Natural killer cell (primary cell): ENCODE results near the gene TNFAIP8L2. TPM values are rescaled to one million over a fixed set of nuclear protein-coding genes. Genes with fewer than 3 reads are reported as not detected.

ENCODE experiments used
- ATAC-seq, 3 donors: fragments of 150-1000 bp in 2 of 3; fragments of 200-7000 bp in 1 of 3; cut with Tn5 transposase; 1 replicate in 1 of 3; 2 replicates in 2 of 3; pipeline ENCODE4 v1.10.0; 2021; ENCODE audit warnings: mild to moderate bottlenecking in 2 of 3, moderate library complexity in 2 of 3
- DNase-seq, 2 donors: peaks; one replicate each; pipeline versions ENCODE4 v3.0.0 to v3.0.0-alpha.2; 2013 to 2021; ENCODE audit warnings: mixed read lengths in 1 of 2
- H3K27ac ChIP-seq: one replicate; pipeline ENCODE4 v1.5.1; 2013; ENCODE audit warnings: mild to moderate bottlenecking, low read length
- H3K27me3 ChIP-seq: one replicate; pipeline ENCODE4 v1.6.1; 2013; ENCODE audit warnings: low read length; ENCODE audit not compliant: control insufficient read depth, insufficient read depth
- H3K36me3 ChIP-seq: one replicate; pipeline ENCODE4 v1.6.1; 2013; ENCODE audit warnings: low read length; ENCODE audit not compliant: control insufficient read depth, insufficient read depth
- H3K4me1 ChIP-seq: one replicate; pipeline ENCODE4 v1.6.1; 2013; ENCODE audit warnings: low read length; ENCODE audit not compliant: control insufficient read depth, insufficient read depth
- H3K4me3 ChIP-seq: one replicate; pipeline ENCODE4 v1.5.1; 2013; ENCODE audit warnings: low read length
- H3K9me3 ChIP-seq: one replicate; pipeline ENCODE4 v1.6.1; 2013; ENCODE audit warnings: low read length; ENCODE audit not compliant: control insufficient read depth, insufficient read depth
- H3K27ac Mint-ChIP-seq, 2 donors: one replicate each; pipeline ENCODE4 v1.8.0; 2022; ENCODE audit warnings: mild to moderate bottlenecking in 2 of 2, mixed read lengths in 2 of 2, moderate library complexity in 1 of 2
- H3K27me3 Mint-ChIP-seq, 2 donors: one replicate each; pipeline ENCODE4 v1.8.0; 2022; ENCODE audit warnings: low read depth in 2 of 2, mixed read lengths in 2 of 2
- H3K36me3 Mint-ChIP-seq: one replicate; pipeline ENCODE4 v1.8.0; 2022; ENCODE audit warnings: mixed read lengths
- H3K4me1 Mint-ChIP-seq, 2 donors: one replicate each; pipeline ENCODE4 v1.8.0; 2022; ENCODE audit warnings: mixed read lengths in 2 of 2
- H3K4me3 Mint-ChIP-seq: one replicate; pipeline ENCODE4 v1.8.0; 2022; ENCODE audit warnings: mild to moderate bottlenecking, moderate library complexity, mixed read lengths
- H3K9me3 Mint-ChIP-seq, 2 donors: one replicate each; pipeline ENCODE4 v1.8.0; 2022; ENCODE audit warnings: mixed read lengths in 2 of 2
- WGBS: methylation state at CpG from one replicate; pipeline ENCODE4 v1.1.7; 2013; ENCODE audit warnings: missing lambda C conversion rate; ENCODE audit not compliant: insufficient coverage; 5-methylcytosine and 5-hydroxymethylcytosine counted together
- intact Hi-C: fragments of 100-400 bp; cut with micrococcal nuclease; formaldehyde crosslinking; loops from one replicate; pipeline ENCODE4 v1.14.2; 2022
- total RNA-seq, 4 donors: library from RNA; stranded (reverse); fragments of 120-200 nt in 1 of 4; gene quantifications; one replicate each; pipeline versions ENCODE4 v1.2.3 to v1.2.4, GENCODE V29; 2013 to 2022
- TF ChIP-seq, protein P1 (sequence below): fragments of 200-600 bp; IDR thresholded peaks from one replicate; pipeline ENCODE4 v1.8.0; 2022; ENCODE audit warnings: antibody characterized with exemption

The TNFAIP8L2 gene
- total RNA-seq, 3 donors from 2014 or later (not counting 1 experiment from before 2014, with no cell fraction given) = 4.8 to 14.5 (median 5.7) TPM

DNA sequence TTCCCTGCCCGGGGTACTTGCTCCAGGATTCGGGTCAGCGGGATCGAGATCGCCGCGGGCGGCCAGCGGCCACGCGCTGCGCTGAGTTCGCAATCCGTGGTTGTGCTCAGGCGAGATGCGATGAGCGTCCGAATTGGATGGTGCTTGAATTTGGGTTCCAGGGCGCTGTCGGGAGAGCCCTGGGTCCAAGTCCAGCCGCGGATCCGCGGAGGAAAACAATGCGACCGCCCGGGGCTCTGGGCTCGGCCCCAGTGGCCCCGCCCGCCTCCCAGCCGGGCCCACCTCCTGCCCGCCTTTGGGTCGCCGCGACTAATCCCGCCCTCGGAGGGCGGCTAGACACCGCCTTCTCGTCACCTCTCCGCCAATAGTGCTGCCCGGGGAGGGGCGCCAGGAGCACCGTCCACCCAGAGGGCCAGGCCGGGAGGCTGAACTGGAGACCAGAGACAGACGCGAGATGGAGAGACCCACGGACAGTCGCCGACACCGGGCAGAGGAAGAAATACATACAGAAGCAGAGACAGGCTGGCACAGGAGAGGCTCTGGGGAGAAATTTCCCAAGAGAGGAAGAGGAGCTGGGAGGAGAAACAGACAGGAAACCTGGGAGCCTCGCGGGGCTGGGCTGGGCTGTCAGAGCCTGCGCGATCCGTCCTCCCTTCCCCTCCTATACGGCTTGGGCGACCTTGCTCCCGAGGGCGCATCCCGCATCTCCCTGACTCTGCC lies 9.9 kb upstream of the TNFAIP8L2 start, which contains the start of gene SEMA6C:
Gene SEMA6C (minus strand): TSS at position 220 of the 720 bp plus-strand sequence. CDS start 4,010 bp downstream, outside the sequence.
- peak within 1 kb of the TSS; percentile 45 to 83 for H3K27ac Mint-ChIP-seq
- ATAC-seq = peak; percentile 99 to 100 (median 100)
- Histone ChIP-seq H3K4me1 (peaks cover 18% of the 10 kb centered on the region), H3K27me3 (peaks cover 7% of the 10 kb centered on the region), H3K36me3 (no peaks in the 10 kb centered on the region), H3K27ac (no peak within 1 kb of the TSS), H3K4me3 (peak within 1 kb of the TSS; percentile 83), H3K9me3 (no peaks in the 10 kb centered on the region)
- H3K36me3 Mint-ChIP-seq = no peaks in the 10 kb centered on the region
- H3K9me3 Mint-ChIP-seq = no peaks in the 10 kb centered on the region
- intact Hi-C loops = no loop called here
- H3K27me3 Mint-ChIP-seq = peaks cover 0 to 8% of the 10 kb centered on the region in 2 donors
- TF ChIP-seq, protein P1, sequence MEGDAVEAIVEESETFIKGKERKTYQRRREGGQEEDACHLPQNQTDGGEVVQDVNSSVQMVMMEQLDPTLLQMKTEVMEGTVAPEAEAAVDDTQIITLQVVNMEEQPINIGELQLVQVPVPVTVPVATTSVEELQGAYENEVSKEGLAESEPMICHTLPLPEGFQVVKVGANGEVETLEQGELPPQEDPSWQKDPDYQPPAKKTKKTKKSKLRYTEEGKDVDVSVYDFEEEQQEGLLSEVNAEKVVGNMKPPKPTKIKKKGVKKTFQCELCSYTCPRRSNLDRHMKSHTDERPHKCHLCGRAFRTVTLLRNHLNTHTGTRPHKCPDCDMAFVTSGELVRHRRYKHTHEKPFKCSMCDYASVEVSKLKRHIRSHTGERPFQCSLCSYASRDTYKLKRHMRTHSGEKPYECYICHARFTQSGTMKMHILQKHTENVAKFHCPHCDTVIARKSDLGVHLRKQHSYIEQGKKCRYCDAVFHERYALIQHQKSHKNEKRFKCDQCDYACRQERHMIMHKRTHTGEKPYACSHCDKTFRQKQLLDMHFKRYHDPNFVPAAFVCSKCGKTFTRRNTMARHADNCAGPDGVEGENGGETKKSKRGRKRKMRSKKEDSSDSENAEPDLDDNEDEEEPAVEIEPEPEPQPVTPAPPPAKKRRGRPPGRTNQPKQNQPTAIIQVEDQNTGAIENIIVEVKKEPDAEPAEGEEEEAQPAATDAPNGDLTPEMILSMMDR = no peak
- under 1% methylated on average over 61 of the region's 61 CpGs for WGBS
- H3K4me1 Mint-ChIP-seq = peaks cover 9 to 27% of the 10 kb centered on the region in 2 donors
- peak; percentile 85 to 91 for DNase-seq
- H3K4me3 Mint-ChIP-seq = peak within 1 kb of the TSS; percentile 92

DNA sequence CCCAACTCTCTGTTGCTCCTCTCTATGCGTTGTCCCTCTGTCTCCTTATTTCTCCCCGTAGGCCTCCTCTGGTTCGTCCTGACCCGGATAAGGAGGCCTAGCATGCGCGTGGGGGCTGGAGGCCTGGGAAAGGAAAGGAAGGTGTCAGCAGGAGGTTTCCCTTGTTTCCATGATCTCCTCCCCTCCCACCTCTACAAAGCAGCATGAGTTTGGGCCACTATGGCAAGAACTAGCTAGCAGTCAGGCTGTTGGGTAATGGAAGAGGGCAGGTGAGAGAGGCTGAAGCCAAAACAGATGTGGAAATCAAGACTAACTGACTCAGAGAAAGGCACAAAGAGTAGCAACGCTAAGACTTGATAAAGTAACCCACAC lies 9.3 kb upstream of the TNFAIP8L2 start:
- Mint-ChIP-seq H3K36me3 (no peaks in the 10 kb centered on the region), H3K27ac (peak overlapping the region; percentile 45 to 83), H3K4me1 (peaks cover 9 to 27% of the 10 kb centered on the region in 2 donors), H3K9me3 (no peaks in the 10 kb centered on the region), H3K27me3 (peaks cover 0 to 8% of the 10 kb centered on the region in 2 donors), H3K4me3 (peak overlapping the region; percentile 92)
- H3K9me3 ChIP-seq = no peaks in the 10 kb centered on the region
- ATAC-seq = no peak
- H3K4me3 ChIP-seq = peak overlapping the region; percentile 83
- peaks cover 7% of the 10 kb centered on the region for H3K27me3 ChIP-seq
- 20% methylated on average over 5 of the region's 7 CpGs for WGBS
- no peak for DNase-seq
- no peaks in the 10 kb centered on the region for H3K36me3 ChIP-seq
- H3K27ac ChIP-seq = no peak overlapping the region
- TF ChIP-seq, protein P1 = no peak
- intact Hi-C loops = no loop called here
- H3K4me1 ChIP-seq = peaks cover 18% of the 10 kb centered on the region

DNA sequence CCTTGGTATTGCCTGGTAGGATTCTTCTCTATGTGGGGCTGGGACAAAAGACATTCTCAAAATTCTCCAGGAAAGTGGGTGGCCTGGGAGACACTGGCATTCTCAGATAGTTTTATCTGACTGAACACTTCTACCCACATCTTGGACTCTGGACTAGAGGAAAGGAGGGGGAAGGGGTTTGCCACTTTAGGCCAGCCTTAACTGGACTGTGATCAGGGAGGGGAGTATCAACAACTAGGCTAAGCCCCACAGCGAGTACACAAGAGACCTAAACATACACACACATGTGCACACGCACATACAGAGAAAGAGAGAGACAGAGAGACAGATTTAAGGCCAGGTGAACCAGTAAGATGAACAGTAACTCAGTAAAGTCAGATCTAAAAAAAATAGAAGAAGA lies 8.8 kb upstream of the TNFAIP8L2 start:
- TF ChIP-seq, protein P1 = no peak
- H3K4me1 ChIP-seq = peaks cover 18% of the 10 kb centered on the region
- H3K9me3 ChIP-seq = no peaks in the 10 kb centered on the region
- H3K36me3 Mint-ChIP-seq = no peaks in the 10 kb centered on the region
- no peaks in the 10 kb centered on the region for H3K36me3 ChIP-seq
- H3K27me3 ChIP-seq = peaks cover 7% of the 10 kb centered on the region
- H3K4me3 ChIP-seq = no peak overlapping the region
- H3K27ac Mint-ChIP-seq = peak overlapping the region in 1 of 2 donors; percentile 83
- DNase-seq (no peak), ATAC-seq (no peak)
- H3K27me3 Mint-ChIP-seq = peaks cover 0 to 8% of the 10 kb centered on the region in 2 donors
- intact Hi-C loops = no loop called here
- no peak overlapping the region for H3K4me3 Mint-ChIP-seq
- peaks cover 9 to 27% of the 10 kb centered on the region in 2 donors for H3K4me1 Mint-ChIP-seq
- WGBS = no CpG with 5 or more reads among the region's 2 CpGs
- H3K27ac ChIP-seq = no peak overlapping the region
- no peaks in the 10 kb centered on the region for H3K9me3 Mint-ChIP-seq
